Activated CD4-positive, alpha-beta T cell treated with anti-CD3 and anti-CD28 coated beads, Interleukin-2, amount 50 U/mL, for 24 hours (primary cell): Measurements from ENCODE around the gene BPIFB6.
"Not testable (repeated sequence)": the region's sequence is repeated elsewhere in the genome, so short reads cannot be mapped to it uniquely, and the experiment has no call there.

Source experiments
- DNase-seq, 2 donors: peaks; one replicate each; pipeline ENCODE4 v3.0.0-alpha.2; 2020; ENCODE audit warnings: low read depth in 1 of 2, low spot score in 1 of 2

The BPIFB6 gene

DNA sequence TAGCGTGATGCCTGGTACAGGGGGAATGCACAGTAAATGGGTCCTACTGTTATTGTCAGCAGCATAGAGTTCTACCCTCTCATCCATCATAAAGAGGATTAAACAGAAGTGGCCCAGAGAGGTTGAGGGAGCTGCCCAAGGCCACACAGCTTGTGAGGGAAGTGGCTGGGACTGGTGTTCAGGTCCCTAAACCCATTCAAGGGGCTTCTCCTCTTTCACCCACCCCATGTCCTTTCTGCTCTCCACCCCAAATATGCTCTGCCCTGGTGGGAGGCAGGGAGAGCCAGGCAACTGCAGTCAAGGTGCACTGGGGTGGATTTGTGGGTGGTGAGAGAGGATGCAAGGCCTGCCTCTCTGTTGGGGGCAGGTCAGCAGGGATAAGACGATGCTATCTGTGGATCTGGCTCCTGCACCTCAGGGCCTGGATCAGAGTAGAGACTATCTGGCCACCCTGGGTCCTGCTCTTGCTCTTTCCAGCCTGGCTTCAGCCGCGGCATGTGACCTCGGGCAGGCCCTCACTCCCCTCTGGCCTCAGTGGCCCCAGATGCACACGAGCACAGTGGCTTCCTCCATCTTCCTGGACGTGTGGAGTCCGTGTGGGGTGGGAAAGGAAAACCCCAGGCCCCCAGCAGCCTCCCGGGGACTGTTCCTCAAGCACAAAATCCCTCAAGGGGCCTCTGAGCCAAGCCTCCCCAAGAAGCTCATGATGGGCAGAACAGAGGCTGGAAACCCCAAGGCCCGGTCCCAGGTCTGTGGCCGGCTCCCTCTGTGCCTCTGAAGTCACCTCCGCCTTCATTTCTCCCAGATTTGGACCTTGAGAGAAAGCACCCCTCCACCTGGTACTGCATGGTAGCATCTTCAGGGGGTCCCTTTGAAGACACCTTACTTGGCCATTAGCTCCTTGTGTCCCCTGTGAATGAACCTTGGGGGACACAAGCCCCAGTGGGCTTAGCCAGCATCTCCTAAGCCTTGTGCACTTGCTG is 3.4 kb upstream of the BPIFB6 start:
- no peak for DNase-seq

DNA sequence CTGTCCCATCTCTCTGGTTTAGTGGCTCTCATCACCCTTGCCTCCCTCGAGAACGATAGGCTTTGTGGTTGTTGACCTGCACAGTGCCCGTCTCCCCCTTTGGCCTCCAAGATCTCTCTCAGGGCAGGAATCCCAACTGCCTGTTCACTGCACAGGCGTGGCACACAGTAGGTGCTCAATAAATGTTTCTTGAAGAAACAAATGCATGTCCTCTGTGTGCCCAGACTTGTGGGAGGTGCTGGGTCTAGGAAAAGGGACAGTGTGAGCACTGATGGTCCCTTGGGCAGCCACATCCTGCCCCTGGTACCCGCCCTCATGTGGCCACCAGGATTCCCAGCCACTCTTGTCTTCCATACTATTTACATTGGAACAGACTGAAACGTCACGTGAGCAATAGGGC is 2.6 kb upstream of the BPIFB6 start:
- DNase-seq: no peak

DNA sequence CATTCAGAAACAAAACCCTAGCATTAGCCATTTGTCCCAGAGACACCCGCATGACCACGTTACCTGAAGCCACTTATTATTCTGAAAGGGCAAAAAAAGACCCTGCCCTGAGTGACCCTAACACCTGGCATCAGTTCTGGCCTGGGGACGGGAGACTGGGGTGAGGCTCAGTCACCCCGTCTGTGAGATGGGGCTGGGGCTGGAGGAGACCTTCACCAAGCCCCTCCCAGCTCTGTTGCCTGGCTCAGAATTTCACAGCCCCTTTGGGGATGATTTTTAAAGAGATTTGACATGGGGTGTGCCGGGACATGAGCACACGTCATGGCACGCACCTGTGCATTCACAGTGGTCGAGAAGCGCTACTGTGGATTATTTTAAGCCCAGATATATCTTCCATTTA is 1.4 kb upstream of the BPIFB6 start:
- DNase-seq: no peak

DNA sequence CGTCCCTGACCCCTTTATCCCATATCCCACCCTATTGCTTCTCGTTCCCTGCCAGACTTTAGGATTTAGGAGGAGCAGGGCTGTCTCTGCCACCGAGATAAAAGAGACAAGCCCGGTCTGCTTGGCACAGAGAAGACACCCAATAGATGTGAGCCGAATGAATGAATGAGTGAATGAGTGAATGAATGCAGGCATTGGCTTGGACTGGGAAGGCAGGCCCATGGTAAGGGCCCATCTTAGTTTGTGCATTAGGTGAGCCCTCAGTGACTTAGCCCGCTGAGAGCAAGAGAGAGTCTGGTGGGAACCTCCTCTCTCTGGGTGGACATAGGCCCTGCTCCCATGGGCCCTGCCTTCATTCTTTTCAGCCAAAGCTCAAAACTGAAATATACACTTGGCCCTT is 879 bp upstream of the BPIFB6 start:
- DNase-seq: no peak

DNA sequence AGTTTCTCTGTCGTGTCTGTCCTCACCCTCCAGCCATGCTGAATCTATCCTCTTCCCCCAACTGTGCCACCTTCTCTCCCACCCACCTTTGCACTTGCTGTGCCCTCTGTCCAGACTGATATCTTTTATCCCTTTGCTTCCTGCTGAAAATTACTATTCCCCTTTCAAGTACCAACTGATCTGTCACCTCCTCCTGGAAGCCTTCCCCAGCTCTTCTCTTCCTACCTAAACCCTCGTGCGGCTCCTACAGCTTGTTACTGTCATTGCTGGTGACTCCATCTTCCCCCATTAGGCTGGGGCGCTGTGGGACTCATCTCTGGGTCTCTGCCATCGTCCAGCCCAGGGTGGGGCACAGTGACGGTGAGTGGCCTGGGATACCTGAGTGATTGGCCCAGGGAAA is 1.1 kb downstream of the BPIFB6 start:
- no peak for DNase-seq

DNA sequence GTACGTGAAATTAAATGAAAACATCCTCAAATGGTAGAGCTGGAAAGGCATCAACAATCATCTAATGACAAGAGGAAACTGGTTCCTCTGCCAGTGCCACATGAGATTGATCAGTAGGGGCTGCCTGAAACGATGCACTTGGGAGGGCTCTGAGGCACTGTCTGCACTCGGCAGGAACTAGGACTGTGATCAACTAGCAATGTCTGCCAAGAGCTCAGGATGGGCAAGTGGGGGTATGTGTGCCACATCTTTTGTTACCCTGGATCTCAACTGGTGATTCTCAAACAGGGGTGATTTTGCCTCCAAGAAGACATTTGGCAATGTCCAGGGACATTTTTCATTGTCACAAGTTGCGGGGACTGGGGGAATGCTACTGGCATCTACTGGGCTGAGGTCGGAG is 1.9 kb downstream of the BPIFB6 start:
- no peak for DNase-seq

DNA sequence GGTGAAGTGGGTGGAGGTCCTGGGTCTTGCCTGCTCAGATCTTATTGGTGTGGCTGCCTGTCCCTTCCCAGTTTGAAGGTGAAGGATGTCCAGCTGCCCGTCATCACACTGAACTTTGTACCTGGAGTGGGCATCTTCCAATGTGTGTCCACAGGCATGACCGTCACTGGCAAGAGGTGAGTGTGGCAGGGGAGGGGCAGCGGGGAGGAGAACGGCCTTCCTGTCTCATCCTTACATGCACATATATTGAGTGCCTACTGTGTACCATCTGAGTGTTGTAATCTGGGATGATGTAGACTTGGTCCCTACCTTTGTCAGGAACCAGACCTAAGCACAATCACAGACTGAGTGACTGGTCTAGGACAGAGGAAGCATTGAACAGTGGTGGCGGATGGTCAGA is 2.7 kb downstream of the BPIFB6 start:
- no peak for DNase-seq

DNA sequence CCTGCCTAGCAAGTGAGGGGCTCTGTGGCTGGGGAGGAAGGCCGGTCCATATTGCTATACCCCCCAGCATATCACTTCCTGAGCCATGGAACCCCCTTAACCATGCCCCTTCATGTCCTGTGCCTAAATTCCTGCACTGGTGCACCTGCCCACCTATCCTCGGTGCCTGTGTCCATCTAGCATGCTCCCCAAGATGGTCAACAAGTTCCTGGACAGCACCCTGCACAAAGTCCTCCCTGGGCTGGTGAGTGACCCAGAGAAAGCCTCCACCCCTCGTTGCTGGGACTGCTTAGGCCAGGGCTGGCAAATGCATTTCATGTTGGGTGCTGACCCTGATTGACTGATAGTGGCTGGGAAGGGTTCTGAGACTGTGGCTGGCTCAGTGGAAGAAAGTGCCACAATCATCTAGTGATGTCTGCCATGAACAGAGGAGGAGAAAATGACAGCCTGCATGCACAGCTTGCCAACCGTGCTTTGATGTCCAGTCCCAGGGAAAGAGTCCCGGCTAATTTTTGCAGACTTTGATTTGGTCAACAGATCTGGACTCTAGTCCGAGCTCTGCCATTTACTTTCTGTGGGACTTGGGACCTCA is 3.5 kb downstream of the BPIFB6 start:
- no peak for DNase-seq

DNA sequence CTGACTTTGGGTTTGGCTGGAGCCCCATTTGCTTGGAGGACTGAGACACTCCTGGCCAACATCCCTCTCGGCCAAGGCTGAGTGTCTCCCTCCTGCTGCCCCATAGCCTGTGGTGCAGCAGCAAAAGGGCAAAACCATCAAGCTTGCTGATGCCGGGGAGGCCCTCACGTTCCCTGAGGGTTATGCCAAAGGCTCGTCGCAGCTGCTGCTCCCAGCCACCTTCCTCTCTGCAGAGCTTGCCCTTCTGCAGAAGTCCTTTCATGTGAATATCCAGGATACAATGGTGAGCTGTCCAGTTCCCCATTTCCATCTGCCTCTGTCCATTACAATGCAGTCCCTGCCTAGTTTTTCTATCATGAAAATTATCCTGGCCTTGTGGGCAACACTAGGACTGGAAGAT is 6.0 kb downstream of the BPIFB6 start:
- no peak for DNase-seq

DNA sequence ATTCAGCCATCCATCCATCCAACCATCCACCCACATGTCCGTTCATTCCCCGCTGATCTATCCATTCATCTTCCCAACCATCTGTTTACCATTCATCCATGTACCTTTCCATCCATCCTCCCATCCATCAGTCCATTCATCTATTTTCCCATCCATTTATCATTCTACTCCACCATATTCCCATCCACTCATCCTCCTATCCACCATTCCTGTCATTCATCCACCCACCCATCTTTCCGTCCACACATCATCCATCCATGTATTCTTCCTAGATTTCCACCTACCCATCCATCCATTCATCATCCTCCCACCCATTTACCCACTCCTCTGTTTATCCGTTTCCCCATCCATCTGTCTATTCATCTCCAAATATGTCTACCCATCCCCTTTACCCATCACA is 6.8 kb downstream of the BPIFB6 start:
- DNase-seq: no peak

DNA sequence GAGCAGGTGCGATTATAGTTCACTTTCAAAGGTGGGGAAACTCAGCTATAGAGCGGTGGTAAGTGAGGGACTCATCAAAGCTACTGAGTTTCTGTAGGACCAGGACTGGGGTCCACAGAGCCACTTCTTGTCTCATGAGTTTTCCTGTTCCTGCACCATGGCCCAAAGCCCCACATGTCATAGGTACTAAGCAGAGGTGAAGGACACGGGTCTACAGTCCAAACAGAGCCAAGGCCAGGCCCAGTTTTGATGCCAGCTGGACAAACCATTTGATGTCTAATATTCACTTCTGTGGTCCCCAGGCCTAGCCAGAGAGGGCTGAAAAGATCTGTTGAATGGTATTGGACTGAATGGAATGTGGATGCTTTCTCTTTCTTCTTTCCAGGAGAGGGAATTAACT is 11.0 kb downstream of the BPIFB6 start:
- DNase-seq: no peak

DNA sequence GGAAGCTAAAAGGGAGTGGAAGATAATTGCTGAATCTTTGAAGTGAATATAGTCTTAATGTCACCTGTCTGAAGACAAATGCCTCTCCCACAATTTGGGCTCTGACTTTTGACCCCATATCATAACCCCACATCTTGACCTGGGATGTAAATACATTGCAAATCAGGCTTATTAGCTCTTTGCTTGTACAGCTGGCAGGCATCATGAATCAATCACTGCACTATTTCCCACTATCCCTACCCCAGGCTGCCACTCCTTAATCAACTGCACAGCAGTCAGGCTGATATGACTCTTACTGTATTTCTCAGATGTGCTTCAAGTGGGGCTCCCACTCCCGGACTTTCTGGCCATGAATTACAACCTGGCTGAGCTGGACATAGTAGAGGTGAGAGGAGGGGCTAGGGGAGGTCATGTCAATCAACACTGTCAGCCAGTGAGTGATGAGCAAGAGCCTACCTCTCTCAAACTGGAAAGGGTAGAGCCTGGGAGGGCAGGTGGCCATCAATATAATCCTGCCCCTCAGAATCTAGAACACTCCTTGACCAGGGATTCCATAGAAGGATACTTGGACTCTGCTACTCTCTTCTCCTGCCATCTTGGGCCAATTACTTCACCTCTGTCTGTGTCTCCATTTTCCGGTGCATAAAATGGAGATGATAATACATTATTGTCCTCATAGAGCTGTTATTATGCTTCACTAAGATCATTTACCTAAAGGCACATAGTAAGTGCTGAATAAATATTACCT is 11.7 kb downstream of the BPIFB6 start:
- DNase-seq: no peak

DNA sequence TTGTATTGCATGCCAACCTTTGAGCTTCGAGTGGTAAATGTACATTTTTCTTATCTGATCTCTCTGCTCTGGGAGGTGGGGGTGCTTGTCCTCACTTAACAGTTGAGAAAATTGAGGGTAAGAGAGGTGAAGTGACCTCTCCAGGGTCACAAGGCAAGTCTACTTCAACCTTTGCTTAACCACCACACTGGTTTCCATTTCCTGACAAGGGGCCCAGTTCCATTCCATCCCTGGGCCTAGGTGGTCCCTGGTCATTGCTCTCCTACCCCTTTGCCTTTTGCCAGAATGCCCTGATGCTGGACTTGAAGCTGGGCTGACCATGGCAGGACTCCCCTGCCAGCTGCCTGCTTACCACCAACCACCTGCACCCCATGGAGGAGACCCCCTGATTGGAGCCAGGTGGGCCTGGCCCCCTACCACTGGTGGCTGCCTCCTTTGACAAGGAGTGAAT is 12.3 kb downstream of the BPIFB6 start:
- DNase-seq: no peak

DNA sequence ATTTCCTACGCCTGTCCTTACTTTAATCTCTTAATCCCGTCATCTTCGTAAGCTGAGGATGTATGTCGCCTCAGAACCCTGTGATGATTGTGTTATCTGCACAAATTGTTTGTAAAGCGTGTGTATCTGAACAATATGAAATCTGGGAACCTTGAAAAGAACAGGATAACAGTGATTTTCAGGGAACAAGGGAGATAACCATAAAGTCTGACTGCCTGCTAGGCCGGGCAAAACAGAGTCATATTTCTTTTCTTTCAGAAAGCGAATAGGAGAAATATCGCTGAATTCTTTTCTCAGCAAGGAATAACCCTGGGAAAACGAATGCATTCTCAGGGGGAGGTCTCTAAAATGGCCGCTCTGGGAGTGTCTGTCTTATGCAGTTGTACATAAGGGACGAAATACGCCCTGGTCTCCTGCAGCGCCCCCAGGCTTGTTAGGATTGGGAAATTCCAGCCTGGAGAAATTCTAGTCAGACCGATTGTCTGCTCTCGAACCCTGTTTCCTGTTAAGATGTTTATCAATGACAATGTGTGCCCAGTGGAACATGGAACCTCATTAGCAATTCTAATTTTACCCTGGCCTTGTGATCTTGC is 13.8 kb downstream of the BPIFB6 start:
- not testable (repeated sequence) for DNase-seq

DNA sequence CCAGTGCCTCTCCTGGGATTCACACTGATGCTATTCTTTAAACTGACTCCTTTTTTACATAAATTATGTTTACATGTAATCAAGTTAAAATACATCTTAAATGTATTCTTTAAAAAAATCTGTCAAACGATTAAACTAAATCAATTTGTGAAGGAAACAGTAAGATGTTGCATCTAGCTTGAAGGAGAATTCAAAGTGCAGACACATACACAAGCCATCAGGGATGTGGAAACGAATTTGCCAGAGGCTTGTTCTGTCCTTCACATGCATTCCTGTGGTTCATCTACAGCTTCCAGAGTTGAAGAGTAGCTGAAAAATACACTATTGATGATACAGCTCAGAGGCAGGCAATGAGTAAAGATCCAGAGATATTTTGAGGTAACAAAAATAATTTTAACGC is 15.0 kb downstream of the BPIFB6 start:
- DNase-seq: no peak

DNA sequence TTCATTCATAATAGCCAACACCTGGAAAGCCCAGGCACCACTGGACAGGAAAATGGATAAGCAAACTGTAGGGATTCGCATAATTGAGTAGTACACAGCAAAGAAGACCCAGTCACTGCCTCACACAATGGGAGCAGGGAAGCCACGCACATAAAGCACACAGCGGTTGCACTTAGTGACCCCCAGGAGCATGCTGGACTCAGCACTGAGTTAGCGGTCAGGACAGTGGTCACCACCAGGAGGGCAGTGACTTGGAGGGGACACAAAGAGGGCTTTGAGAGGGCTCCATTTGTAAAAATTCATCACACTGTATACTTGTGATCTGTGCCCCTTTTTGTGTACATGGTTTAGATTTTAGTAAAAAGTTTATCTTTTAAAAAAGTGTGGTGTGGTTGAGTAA is 19.9 kb downstream of the BPIFB6 start:
- no peak for DNase-seq

DNA sequence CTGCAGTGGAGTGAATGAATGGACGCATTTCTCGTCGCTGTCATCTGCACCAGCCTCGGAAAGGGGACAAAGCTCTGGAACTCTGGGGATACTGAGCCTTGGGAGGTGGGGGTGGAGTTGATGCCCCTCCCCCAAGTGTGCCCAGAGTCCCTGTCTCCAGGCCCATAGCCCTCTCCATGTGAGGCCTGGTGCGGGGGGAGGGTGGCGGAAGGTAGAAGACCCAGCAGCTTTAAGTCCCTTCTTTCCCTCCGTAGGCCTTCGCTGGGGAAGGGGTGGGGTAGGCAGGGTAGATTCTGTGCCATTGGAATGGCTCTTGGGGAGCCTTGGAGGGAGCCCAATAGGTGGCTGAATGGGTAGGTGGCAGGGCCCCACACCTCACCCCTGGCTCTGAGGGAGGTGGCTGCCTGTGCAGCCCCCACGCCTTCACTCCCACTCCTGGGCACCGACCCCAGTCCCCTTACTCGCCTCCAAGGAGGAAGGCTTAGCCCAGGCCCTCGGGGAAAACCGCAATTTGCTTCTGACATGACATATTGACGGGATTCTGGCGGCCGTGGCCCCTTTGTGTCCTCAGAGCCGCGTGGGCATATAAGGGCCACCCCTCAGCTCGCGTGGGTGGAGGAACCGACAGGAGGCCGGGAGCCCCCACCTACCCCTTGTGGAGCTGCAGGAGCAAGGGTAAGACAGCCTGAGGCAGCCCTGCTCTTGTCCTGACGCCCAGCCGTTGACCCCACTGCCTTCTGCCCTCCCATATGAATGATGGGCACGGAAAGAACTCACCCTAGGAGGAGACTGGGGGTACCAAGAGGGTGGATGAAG is 22.1 kb downstream of the BPIFB6 start, which contains the start of gene BPIFB3:
BPIFB3 (plus strand) TSS at position 613 of the 816 bp plus-strand sequence. CDS start 1,533 bp downstream, outside the sequence.
- no peak for DNase-seq

DNA sequence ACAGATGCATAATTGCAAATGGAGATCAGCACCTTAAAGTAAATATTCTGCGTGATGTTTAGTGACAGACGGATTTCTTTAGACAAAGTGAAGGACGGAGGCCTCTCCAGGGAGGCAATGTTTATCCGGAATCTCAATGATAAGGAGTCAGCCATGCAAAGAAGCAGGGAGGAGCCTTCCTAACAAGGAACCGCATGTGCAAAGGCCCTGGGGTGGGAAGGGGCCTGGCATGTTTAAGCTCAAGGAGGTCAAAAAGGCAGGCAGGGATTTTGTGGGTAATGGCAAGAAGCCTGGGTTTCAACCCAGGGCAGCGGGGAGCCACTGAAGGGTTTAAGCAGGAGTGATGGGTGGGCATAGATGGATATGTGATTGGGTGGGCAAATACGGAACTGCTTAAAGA is 22.9 kb downstream of the BPIFB6 start:
- DNase-seq: no peak

DNA sequence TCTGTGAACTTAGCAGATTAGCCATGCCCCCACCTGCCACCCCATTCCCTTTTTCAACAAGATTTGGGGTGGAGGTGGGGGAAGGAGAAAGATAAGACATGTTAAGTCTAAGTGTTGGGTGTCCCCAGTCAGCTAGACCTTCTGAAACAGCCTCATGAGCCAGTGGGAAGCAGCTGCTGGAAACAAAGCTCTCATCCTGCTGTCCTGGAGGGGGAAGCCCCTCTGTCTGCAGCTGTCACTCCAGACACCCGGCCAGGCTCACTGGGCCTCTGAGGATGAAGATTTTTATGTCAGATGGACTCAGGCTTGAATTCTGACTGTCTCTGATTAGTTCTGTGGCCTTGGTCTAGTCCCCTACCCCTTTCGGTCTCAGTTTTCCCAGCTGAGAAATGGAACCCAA is 23.3 kb downstream of the BPIFB6 start:
- no peak for DNase-seq

DNA sequence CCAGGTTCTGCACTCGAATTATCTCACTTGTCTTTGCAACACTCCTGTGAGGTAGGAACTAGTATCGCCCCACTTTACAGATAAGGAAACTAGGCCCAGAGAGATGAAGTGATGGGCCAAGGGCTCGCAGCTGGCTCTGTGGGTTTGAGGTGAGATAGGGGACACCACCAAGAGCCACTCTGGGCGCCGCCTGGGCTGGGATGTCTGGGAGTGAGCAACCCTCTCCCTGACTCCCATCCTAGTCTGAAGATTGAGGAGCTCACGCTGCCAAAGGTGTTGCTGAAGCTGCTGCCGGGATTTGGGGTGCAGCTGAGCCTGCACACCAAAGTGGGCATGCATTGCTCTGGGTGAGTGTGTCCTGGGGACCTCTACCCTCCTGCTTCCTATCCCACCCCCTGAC is 27.7 kb downstream of the BPIFB6 start:
- no peak for DNase-seq
